Measurements from ENCODE around the gene NTMT2. TPM values are rescaled to one million over a fixed set of nuclear protein-coding genes. Genes with fewer than 3 reads are reported as not detected.

The NTMT2 gene
- total and polyA plus RNA-seq, 7 donors, result 0.28 TPM; not detected in 6

DNA sequence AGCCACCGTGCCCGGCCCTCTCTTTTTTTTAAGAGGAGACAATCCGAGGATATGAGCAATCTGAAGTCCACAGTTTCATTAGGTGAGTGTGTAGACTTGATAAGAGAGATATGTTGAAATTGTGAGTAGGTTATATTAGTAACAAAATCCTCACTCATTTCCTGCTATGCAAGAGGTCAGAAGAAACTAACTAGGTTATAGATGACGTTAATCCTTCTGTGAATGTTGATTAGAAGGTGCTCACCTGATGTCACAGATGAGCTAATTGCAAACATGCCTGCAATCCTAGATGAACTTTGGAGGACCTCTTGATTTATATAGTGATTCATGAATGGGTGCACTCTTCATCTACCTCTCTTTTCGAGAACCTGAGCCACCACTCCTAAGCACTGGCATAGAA is 29.3 kb downstream of the NTMT2 start:
- Histone ChIP-seq H3K27ac (no peak overlapping the region), H3K4me1 (no peaks in the 10 kb centered on the region), H3K36me3 (ENCODE audit: insufficient read depth in 1 of 2, low read depth in 1 of 2) (no peaks in the 10 kb centered on the region), H3K27me3 (ENCODE audit: insufficient read depth in 3 of 3, low read length in 2 of 3) (no peaks in the 10 kb centered on the region), H3K4me3 (no peak overlapping the region), H3K9me3 (peaks cover 4% of the 10 kb centered on the region)
- ATAC-seq (no peak), DNase-seq (no peak)
- TF ChIP-seq, protein P1, sequence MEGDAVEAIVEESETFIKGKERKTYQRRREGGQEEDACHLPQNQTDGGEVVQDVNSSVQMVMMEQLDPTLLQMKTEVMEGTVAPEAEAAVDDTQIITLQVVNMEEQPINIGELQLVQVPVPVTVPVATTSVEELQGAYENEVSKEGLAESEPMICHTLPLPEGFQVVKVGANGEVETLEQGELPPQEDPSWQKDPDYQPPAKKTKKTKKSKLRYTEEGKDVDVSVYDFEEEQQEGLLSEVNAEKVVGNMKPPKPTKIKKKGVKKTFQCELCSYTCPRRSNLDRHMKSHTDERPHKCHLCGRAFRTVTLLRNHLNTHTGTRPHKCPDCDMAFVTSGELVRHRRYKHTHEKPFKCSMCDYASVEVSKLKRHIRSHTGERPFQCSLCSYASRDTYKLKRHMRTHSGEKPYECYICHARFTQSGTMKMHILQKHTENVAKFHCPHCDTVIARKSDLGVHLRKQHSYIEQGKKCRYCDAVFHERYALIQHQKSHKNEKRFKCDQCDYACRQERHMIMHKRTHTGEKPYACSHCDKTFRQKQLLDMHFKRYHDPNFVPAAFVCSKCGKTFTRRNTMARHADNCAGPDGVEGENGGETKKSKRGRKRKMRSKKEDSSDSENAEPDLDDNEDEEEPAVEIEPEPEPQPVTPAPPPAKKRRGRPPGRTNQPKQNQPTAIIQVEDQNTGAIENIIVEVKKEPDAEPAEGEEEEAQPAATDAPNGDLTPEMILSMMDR (IDR thresholded peaks at IDR 0.05), result no peak
- intact Hi-C loops (cut with DNase I), result no loop called here
- WGBS, 3 donors, result 90 to 92% (median 91%) methylated on average over 5 of the region's 5 CpGs

DNA sequence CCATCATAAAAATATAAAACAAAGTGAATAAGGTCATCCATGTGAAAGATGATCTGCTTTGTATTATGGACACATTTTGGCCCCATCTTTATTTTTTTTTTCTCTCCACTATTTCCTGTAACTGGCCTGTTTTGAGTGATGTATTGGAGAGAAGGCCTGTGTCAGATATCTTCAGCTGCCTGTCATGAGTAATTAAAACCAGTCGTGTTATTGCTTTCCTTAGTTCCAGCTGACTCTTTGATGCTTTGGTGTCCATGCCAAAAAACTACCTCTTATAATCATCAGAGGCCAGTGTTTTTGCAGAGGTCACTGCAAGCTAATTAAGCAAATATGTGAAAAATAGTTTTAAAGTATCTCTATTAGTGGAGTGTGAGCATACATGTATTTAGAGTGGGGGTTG is 29.7 kb downstream of the NTMT2 start:
- no peak overlapping the region for H3K4me3 ChIP-seq
- no peaks in the 10 kb centered on the region for H3K27me3 ChIP-seq (ENCODE audit: insufficient read depth in 3 of 3, low read length in 2 of 3)
- H3K27ac ChIP-seq, result no peak overlapping the region
- DNase-seq (no peak), ATAC-seq (no peak)
- H3K36me3 ChIP-seq (ENCODE audit: insufficient read depth in 1 of 2, low read depth in 1 of 2), result no peaks in the 10 kb centered on the region
- H3K4me1 ChIP-seq, result no peaks in the 10 kb centered on the region
- 20 to 41% (median 30%) methylated on average over 1 of the region's 1 CpG for WGBS, 3 donors
- TF ChIP-seq, protein P1 (IDR thresholded peaks at IDR 0.05), result no peak
- intact Hi-C loops (cut with DNase I), result no loop called here
- peaks cover 4% of the 10 kb centered on the region for H3K9me3 ChIP-seq

DNA sequence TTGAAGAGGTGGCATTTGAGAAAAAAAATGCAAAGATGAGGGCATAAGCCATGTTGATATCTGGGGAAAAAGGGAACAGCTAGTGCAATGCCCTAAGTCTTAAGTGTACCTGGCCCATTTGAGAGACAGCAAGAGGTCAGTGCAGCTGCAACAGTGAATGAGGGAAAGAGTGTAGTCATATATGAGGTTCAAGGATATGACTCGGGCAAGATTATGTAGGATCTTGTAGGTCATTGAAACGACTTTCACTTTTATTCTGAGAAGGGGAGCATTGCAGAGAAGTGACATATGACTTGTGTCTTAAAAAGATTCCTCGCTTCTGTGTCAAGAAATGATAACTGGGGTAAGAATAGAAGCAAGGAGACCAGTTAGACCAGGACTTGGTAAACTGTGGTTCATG is 31.0 kb downstream of the NTMT2 start:
- TF ChIP-seq, protein P1 (IDR thresholded peaks at IDR 0.05), result no peak
- WGBS, 3 donors, result 78 to 82% (median 81%) methylated on average over 3 of the region's 3 CpGs
- Histone ChIP-seq H3K36me3 (ENCODE audit: insufficient read depth in 1 of 2, low read depth in 1 of 2) (no peaks in the 10 kb centered on the region), H3K4me1 (no peaks in the 10 kb centered on the region), H3K4me3 (no peak overlapping the region), H3K9me3 (no peaks in the 10 kb centered on the region), H3K27me3 (ENCODE audit: insufficient read depth in 3 of 3, low read length in 2 of 3) (no peaks in the 10 kb centered on the region), H3K27ac (no peak overlapping the region)
- intact Hi-C loops (cut with DNase I), result no loop called here
- ATAC-seq (no peak), DNase-seq (no peak)

DNA sequence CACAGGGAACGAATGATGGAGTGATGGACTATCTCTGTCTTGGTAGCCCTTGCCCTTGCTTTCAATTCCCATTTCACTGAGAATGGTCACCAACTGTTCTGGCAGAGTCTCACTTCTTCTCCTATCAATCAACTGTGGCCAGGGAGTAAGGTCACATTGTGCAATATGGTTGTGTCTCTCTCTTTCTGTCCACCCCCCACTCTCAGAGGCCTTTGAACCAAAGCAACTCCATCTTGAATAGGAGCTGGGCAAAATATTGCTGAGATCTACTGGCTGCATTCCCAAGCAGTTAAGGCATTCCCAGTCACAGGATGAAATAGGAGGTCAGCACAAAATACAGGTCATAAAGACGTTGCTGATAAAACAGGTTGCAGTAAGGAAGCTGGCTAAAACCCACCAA is 36.7 kb downstream of the NTMT2 start:
- Histone ChIP-seq H3K4me1 (no peaks in the 10 kb centered on the region), H3K27ac (no peak overlapping the region), H3K27me3 (ENCODE audit: insufficient read depth in 3 of 3, low read length in 2 of 3) (no peaks in the 10 kb centered on the region), H3K4me3 (no peak overlapping the region), H3K36me3 (ENCODE audit: insufficient read depth in 1 of 2, low read depth in 1 of 2) (no peaks in the 10 kb centered on the region), H3K9me3 (peaks cover 7% of the 10 kb centered on the region)
- intact Hi-C loops (cut with DNase I), result no loop called here
- 45 to 59% (median 57%) methylated on average over 2 of the region's 2 CpGs for WGBS, 3 donors
- TF ChIP-seq, protein P1 (IDR thresholded peaks at IDR 0.05), result no peak
- ATAC-seq, result no peak
- DNase-seq, result no peak

DNA sequence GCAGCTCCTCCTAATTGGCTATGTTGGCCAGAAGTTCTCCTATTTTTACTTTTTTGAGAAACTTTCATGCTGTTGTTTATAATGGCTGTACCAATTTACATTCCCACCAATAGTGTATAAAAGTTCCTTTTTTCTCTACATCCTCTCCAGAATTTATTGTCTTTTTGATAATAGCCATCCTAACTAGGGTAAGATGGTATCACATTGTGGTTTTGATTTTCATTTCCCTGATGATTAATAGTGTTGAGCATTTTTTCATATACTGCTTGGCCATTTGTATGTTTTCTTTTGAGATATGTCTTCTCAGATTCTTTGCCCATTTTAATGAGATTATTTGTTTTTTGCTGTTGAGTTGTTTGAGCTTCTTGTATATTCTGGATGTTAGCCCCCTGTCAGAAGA is 46.8 kb downstream of the NTMT2 start:
- Histone ChIP-seq H3K27me3 (ENCODE audit: insufficient read depth in 3 of 3, low read length in 2 of 3) (no peaks in the 10 kb centered on the region), H3K27ac (no peak overlapping the region), H3K9me3 (peaks cover 17% of the 10 kb centered on the region), H3K4me3 (no peak overlapping the region), H3K4me1 (peaks cover 6% of the 10 kb centered on the region), H3K36me3 (ENCODE audit: insufficient read depth in 1 of 2, low read depth in 1 of 2) (no peaks in the 10 kb centered on the region)
- ATAC-seq, result no peak
- DNase-seq, result no peak
- TF ChIP-seq, protein P1 (IDR thresholded peaks at IDR 0.05), result no peak
- intact Hi-C loops (cut with DNase I), result no loop called here

Measured in psoas muscle (tissue), 8 donors.